Umbilical cord (tissue), 2 donors: ENCODE data around the gene FUT7. TPM values are rescaled to one million over a fixed set of nuclear protein-coding genes. Genes with fewer than 3 reads are reported as not detected.

Source experiments
- DNase-seq: peaks from one replicate; pipeline ENCODE4 v3.0.0-alpha.2; 2015; ENCODE audit warnings: low spot score
- total RNA-seq: library from RNA; depleted of rRNA; stranded (reverse); fragments of >200 nt; gene quantifications from one replicate; pipeline ENCODE4 v1.2.3, GENCODE V29; 2014; ENCODE audit warnings: low replicate concordance; ENCODE audit not compliant: insufficient read depth

The FUT7 gene
- total RNA-seq, 1 donor from 2014 or later, result 0.96 TPM

DNA sequence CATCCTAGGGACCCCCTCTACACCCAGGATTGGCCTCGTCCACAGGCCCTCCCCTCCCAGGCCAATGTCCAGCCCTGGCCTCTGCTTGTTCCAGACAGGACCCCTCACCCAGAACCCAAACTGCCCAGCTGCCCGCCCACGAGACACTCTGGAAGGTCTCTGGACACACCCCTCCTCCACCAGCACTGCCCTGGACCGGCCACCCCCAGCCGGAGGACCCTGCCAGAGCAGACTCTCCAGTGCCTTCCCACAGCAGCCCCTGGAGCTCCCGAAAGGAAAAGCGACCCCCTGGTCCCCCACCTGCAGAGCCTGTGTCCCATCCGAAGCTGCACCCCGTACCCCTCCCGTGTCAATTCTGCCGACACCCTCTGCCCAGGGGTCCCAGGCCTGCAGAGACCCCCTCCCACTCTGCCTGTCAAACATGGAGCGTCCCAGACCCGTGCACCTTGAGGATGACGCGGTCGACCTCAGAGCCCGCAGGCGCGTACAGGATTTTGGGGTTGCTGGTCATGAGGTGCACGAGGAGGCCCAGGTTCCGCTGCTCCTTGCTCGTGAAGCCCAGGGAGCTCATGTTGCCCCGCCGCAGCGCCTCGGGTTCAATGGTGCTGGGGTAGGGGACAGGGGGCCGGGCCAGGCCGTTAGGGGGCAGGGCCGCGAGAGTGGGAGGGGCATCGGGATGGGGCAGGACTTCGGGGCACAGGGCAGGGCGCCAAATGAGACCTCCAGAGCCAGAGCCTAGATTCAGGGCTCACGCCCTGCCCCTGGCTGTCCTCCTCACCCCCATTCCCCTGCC, 11.8 kb downstream of the FUT7 start:
- DNase-seq, result no peak

DNA sequence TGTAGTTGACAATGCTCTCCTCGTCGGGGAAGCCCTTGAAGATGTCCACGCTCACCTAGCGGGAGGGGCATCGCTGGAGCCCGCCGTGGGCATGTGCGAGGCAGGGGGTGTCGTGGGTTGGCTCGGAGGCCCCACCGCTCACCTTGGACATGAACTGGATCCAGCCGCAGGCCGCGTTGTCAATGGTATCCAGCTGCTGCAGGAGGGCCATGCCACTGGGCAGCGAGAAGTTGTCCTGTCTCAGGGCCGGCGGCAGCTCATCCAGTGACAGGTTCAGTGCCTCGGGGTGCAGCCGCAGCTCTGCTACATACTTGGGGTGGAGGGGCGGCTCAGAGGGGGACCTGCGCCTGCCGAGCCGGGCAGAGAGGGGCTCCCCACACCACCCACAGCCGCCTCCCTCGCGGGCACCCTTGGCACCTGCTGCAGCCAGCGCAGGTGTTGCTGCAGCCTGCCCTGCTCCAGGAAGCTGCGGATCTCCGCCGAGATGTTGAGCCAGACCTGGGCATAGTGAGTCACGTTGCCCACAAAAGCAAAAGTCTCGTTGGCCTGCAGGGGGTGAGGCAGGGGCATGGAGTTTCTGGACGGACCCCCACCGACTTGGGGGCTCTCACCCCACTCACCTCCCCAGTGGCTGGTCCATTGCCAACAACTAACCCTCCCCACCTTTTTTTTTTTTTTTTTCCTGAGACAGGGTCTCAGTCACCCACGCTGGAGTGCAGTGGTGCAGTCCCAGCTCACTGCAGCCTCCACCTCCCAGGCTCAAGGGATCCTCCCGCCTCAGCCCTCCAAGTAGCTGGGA, 12.9 kb downstream of the FUT7 start:
- DNase-seq, result no peak

- no peak for DNase-seq
Measured at GRCh38 chr9:137017791-137018497, 13.9 kb downstream of the FUT7 start.

- no peak for DNase-seq
Measured at GRCh38 chr9:137017071-137017470, 14.8 kb downstream of the FUT7 start.

GRCh38 chr9:137016436-137016835, 15.5 kb downstream of the FUT7 start:
- DNase-seq, result no peak

DNA sequence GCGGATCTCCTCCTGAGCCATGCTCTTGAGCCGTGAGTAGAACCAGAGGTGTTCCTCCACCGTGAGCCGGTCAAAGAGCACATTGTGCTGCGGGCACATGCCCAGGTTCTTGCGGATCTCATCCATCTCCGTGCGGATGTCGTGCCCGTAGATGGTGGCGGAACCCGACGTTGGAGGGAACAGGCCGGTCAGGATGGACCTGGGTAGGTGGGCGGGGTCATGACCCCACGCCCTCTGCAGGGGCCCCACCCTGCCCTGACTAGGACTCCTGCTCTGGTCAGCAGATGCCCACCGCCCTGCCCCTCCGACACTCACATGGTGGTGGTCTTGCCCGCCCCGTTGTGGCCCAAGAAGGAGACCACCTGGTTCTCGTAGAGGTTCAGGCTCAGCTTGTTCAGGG, 15.9 kb downstream of the FUT7 start:
- DNase-seq, result no peak

DNA sequence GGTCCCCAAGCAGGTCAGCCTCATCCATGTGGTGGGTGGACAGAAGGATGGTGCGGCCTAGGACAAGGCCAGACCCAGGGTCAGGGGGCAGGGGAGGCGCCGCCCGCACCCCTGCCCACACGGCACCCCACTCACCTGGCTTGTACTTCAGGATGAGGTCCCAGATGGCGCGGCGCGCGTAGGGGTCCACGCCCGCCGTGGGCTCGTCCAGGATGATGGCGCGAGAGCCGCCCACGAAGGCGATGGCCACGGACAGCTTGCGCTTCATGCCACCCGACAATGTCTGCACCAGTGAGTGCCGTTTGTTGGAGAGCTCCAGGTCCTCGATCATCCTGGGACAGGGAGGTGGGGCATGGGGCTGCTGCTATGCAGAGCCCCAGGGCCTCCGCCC, 16.4 kb downstream of the FUT7 start:
- DNase-seq, result no peak

GRCh38 chr9:137014776-137015539, 16.9 kb downstream of the FUT7 start:
- no peak for DNase-seq

DNA sequence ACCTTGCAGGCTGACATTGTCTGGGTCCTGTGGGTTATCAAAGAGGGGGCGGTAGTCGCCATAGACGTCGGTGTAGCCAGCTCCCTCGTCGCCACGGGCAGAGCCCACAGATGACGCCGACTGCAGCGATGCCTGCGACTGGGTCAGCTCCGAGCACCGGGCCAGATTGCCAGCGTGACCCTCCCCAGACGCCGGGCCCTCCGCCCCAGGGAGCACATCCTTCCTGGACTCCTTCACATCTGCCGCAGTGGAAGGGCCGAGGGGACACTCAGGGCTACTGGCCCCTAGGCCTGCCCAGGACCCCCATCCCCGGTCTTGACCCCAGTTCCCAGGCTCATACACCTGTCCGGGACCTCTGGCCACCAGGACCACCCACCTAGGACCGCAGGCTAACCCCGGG, 17.7 kb downstream of the FUT7 start:
- no peak for DNase-seq

- no peak for DNase-seq
Measured at GRCh38 chr9:137013571-137013940, 18.3 kb downstream of the FUT7 start.

DNA sequence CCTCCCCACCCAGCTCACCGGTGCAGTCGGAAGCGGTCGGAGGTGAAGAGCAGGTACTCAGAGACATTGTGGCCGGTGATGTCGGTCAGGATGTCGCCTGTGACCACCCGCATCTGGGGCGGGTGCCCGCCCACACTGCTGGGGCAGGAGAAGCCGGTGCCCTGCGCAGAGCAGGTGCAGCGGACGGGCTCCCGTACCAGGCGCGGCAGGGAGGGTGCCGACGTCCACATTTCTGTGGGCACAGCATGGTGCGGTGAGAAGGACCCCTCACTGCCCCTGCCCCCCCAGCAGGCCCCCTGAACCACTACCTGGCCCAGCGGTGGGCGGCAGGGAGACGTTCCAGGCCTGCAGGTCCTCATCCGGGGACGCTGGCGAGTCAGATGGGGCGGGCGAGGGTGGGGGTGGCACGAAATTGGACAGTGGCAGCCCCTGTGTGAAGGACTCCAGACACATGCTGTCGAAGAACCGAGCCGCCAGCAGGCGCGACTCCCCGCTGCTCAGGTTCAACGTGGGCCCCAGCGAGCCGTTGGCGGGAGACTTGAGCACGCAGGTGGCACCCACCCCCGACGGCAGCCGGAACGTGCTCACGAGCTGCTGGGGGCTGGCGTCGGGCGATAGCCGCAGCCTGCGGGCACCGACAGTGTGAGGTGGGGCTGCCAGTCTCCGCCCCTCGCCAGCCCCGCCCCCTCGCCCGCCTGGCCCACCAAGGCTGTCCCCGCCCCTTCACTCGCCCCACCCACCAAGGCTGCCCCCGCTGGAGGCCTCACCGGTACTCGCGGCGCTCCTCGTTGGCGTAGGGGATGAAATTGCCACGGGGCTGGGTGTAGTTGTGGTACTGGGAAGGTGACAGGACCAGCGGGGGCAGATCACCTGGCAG, 19.0 kb downstream of the FUT7 start:
- DNase-seq, result no peak

- DNase-seq, result no peak
Measured at GRCh38 chr9:137011907-137012675, 19.8 kb downstream of the FUT7 start.

GRCh38 chr9:137011156-137011555, 20.7 kb downstream of the FUT7 start:
- DNase-seq, result no peak

DNA sequence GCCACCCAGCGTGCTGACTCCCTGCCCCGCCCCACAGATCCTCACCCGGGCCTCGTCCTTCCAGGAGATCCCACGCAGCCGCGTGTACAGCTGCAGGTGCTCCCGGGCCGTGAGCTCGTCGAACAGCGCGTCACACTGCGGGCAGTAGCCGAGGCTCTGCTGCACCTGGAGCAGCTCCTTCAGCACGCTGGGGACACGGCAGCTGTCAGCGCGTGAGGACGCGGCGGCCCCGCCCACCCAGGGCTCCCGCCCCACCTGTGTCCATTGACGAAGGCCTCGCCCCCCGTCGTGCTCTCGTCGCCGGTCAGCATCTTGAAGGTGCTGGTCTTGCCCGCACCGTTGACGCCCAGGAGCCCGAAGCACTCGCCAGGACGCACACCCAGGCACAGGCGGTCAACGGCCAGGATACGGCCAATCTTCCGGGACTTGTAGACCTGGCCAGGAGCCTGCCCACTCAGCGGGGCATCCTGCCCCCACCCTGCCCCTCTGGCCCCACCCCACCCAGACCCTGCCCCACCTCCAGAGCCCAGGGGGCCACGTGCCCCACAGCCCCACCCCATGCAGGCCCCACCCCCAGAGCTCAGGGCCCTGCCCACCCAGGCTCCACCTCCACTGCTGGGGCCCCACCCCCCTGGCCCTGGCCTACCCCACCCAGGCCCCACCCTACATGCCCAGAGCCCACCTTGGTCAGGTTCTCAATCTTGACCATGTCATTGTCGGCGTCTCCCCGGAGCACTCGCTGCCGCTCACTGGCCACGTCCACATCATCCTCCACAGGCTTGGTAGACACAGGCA, 21.8 kb downstream of the FUT7 start:
- no peak for DNase-seq

DNA sequence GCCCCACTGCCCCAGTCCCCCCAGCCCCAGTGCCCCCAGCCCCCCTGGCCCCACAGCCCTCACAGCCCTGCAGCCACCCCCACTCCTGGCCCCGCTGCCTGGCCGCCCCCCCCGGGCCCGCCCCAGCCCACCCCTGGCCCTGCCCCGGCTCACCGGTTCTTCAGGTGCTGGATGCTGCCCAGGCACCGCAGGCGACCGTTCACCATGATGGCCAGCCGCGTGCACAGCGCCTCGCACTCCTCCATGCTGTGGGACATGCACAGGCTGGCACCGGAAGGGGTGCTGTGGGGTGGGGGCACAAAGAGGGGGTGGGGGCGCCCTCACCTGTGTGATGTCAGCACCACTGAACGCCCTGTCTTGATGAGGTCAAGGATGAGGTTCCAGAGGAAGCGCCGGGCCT, 22.7 kb downstream of the FUT7 start:
- DNase-seq, result no peak

GRCh38 chr9:137008312-137008711, 23.6 kb downstream of the FUT7 start:
- DNase-seq, result no peak

DNA sequence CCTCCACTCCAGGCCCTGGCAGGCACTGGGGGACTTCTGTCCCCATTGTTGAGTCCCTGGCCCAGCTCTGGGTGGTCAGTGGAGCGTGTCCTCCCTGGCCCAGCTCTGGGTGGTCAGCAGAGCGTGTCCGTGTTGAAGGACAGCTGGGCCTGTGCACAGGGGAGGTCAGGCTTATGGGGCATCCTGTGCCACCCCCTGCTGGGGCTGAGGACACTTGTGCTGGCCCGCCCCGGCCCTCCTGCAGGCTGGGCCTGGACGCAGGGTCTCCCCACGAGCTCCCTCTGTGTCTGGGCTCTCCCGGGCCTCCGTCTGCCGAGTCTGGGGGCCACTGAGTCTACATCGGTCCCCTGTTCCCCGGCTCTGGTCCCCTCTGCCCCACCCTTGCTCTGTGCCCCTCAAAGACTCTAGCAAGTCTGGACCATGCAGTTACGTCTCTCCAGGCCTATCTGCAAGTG, 24.0 kb downstream of the FUT7 start:
- DNase-seq, result no peak

GRCh38 chr9:137007108-137007815, 24.6 kb downstream of the FUT7 start:
- DNase-seq, result no peak
